OCI-LY3 (cell line): ENCODE data around the gene KCNMB1.

Source experiments
- H2AFZ ChIP-seq: fragments of 200-600, 300-600 bp; shearing (Covaris generic); 2 replicates; pipeline ENCODE4 v1.6.0; 2014; ENCODE audit warnings: antibody characterized with exemption, low read depth, low read length
- H3K27ac ChIP-seq: fragments of 200-600, 300-600 bp; sonication (generic); 2 replicates; pipeline ENCODE4 v1.5.1; 2014; ENCODE audit warnings: mild to moderate bottlenecking, low read length, moderate library complexity, mixed read lengths
- H3K27me3 ChIP-seq: fragments of 200-600, 300-600 bp; sonication (generic); 2 replicates; pipeline ENCODE4 v1.6.1; 2014; ENCODE audit warnings: low read depth, low read length, mixed read lengths
- H3K36me3 ChIP-seq: fragments of 200-600, 300-600 bp; sonication (generic); replicated peaks from 2 replicates; pipeline ENCODE3; 2014; ENCODE audit warnings: low read depth, low read length, mixed read lengths
- H3K4me1 ChIP-seq: fragments of 300-600, 200-600 bp; sonication (generic); 2 replicates; pipeline ENCODE4 v1.6.1; 2014; ENCODE audit warnings: low read length, mixed read lengths
- H3K4me2 ChIP-seq: fragments of 200-600, 300-600 bp; sonication (generic); 2 replicates; pipeline ENCODE4 v1.6.1; 2014; ENCODE audit warnings: low read length, mixed read lengths
- H3K4me3 ChIP-seq: fragments of 300-600, 200-600 bp; sonication (generic); 2 replicates; pipeline ENCODE4 v1.5.1; 2014; ENCODE audit warnings: antibody characterized with exemption, mild to moderate bottlenecking, low read length, moderate library complexity
- H3K79me2 ChIP-seq: fragments of 300-600, 200-600 bp; shearing (Covaris generic); 2 replicates; pipeline ENCODE4 v1.6.1; 2014; ENCODE audit warnings: mild to moderate bottlenecking, low read length, mixed read lengths
- H3K9ac ChIP-seq: fragments of 300-600, 200-600 bp; shearing (Covaris generic); 2 replicates; pipeline ENCODE4 v1.6.0; 2014; ENCODE audit warnings: mild to moderate bottlenecking, low read length, moderate library complexity
- H3K9me3 ChIP-seq: fragments of 200-600, 300-600 bp; shearing (Covaris generic); 2 replicates; pipeline ENCODE4 v1.6.1; 2014; ENCODE audit warnings: low read length, mixed read lengths; ENCODE audit not compliant: insufficient read depth
- H4K20me1 ChIP-seq: fragments of 200-600, 300-600 bp; sonication (generic); 2 replicates; pipeline ENCODE4 v1.6.1; 2016; ENCODE audit warnings: low read length, mixed read lengths; ENCODE audit not compliant: insufficient read depth
- EZH2phosphoT487 ChIP-seq: fragments of 200-600 bp; shearing (Covaris generic); IDR thresholded peaks from 2 replicates; pipeline ENCODE4 v1.6.1; 2018; ENCODE audit warnings: antibody characterized with exemption, mixed run types, low read depth
- TF ChIP-seq, protein P1 (sequence below): fragments of 200-600, 300-600 bp; sonication (generic); IDR thresholded peaks from 2 replicates; pipeline ENCODE4 v1.5.1; 2014; ENCODE audit warnings: antibody characterized with exemption, low read length, low read depth

KCNMB1 gene

DNA sequence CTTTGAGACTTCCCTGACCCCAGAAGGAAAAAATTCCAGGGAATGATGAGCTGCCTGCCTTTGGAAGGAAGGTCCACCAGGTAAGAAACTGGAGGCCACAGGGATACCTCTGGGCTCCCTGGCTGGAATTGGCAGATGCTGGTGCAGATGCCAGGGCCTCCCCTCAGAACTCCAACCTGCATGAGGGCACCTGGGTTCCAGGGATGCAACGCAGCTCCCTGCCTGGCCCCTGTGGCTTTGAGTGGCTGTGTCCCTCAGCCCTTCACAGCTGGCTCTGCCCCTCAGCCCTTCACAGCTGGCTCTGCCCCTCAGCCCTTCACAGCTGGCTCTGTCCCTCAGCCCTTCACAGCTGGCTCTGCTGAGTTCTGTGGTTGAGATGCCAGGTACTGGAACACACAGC, 13.9 kb downstream of the KCNMB1 start:
- no peaks in the 10 kb centered on the region for H3K9me3 ChIP-seq
- no peak for TF ChIP-seq EZH2phosphoT487
- TF ChIP-seq, protein P1, sequence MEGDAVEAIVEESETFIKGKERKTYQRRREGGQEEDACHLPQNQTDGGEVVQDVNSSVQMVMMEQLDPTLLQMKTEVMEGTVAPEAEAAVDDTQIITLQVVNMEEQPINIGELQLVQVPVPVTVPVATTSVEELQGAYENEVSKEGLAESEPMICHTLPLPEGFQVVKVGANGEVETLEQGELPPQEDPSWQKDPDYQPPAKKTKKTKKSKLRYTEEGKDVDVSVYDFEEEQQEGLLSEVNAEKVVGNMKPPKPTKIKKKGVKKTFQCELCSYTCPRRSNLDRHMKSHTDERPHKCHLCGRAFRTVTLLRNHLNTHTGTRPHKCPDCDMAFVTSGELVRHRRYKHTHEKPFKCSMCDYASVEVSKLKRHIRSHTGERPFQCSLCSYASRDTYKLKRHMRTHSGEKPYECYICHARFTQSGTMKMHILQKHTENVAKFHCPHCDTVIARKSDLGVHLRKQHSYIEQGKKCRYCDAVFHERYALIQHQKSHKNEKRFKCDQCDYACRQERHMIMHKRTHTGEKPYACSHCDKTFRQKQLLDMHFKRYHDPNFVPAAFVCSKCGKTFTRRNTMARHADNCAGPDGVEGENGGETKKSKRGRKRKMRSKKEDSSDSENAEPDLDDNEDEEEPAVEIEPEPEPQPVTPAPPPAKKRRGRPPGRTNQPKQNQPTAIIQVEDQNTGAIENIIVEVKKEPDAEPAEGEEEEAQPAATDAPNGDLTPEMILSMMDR: no peak

DNA sequence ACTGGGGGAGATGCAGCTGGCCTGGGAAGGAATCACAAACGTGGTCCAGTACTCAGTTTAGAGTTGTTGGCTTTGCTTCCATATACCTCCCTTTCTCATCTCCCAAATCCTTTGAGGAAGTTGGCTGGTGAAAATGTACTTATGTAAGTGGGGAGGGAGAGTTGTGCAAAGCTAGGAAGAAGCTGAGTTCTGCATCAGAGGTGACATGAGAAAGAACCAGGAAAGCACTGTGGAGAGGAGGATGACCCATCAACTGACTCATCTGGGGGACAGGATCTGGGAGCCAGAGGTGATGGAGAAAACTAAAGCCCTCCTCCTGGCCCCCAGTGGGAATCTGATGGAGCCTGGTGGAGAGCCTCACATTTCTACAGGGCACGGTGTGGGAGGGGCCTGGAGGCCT, 16.2 kb downstream of the KCNMB1 start:
- Histone ChIP-seq H3K79me2 (no peaks in the 10 kb centered on the region), H3K9ac (no peak overlapping the region), H3K4me2 (no peak overlapping the region), H3K9me3 (no peaks in the 10 kb centered on the region), H3K27me3 (peaks cover 7% of the 10 kb centered on the region; the same call in 1 of the 2 replicates), H2AFZ (no peak overlapping the region), H3K4me3 (no peak overlapping the region), H3K36me3 (no peaks in the 10 kb centered on the region), H3K27ac (no peak overlapping the region), H3K4me1 (peaks cover 8% of the 10 kb centered on the region), H4K20me1 (no peaks in the 10 kb centered on the region)
- no peak for TF ChIP-seq EZH2phosphoT487
- TF ChIP-seq, protein P1: no peak

More for the DNA sequence above, 13.9 kb downstream of the KCNMB1 start:
- Histone ChIP-seq H3K36me3 (no peaks in the 10 kb centered on the region), H3K27me3 (peaks cover 4% of the 10 kb centered on the region; the same call in 1 of the 2 replicates), H3K79me2 (no peaks in the 10 kb centered on the region), H3K9ac (no peak overlapping the region), H4K20me1 (no peaks in the 10 kb centered on the region), H3K4me3 (no peak overlapping the region), H3K4me2 (no peak overlapping the region), H3K27ac (no peak overlapping the region), H2AFZ (no peak overlapping the region), H3K4me1 (peaks cover 8% of the 10 kb centered on the region)

DNA sequence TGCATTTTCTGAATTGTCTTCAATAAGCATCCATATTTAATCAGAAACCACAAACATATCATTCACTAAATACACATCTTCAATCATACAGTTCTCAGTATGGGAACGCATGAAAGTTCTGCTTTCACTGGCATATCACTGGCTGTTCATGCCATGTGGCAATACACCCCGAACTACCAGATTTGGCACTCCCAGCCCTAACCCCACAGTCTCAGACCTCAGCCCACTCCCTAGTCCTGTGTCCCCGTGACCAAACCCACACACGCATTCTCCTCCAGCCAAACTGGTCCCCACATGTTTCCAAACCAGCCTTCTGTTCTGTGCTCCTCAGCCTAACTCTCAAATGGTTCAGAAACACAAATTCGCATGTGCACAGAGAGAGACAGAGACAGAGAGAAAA, 20.6 kb downstream of the KCNMB1 start:
- Histone ChIP-seq H3K4me2 (no peak overlapping the region), H3K27me3 (peaks cover 6% of the 10 kb centered on the region; the same call in 1 of the 2 replicates), H3K4me1 (no peaks in the 10 kb centered on the region; the same call in 1 of the 2 replicates), H3K9ac (no peak overlapping the region), H3K4me3 (no peak overlapping the region), H3K9me3 (no peaks in the 10 kb centered on the region), H3K36me3 (no peaks in the 10 kb centered on the region), H3K27ac (no peak overlapping the region), H3K79me2 (no peaks in the 10 kb centered on the region), H4K20me1 (no peaks in the 10 kb centered on the region), H2AFZ (no peak overlapping the region)
- TF ChIP-seq, protein P1: no peak
- no peak for TF ChIP-seq EZH2phosphoT487

DNA sequence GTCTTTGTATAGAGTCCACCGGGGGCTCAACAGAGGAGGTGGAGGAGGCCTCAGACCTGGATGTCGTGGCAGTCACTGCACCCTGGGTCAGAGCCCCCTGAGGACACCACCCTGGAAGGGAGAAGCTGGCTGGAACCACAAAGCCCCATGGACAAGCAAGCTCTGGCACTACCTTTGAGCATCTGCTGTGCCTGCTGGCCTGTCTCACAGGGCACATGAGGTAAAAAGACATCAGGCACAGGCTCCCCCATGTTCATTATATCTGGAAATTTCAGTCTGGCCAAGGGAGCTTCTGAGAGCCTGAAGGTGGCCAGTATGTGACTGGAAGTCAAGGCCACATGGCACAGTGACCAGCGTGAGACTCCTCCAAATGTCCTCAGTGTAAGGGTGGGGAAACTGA, 22.9 kb downstream of the KCNMB1 start:
- H3K4me2 ChIP-seq: no peak overlapping the region
- no peaks in the 10 kb centered on the region for H4K20me1 ChIP-seq
- no peak for TF ChIP-seq EZH2phosphoT487
- TF ChIP-seq, protein P1: no peak
- H3K4me3 ChIP-seq: no peak overlapping the region
- peaks cover 4% of the 10 kb centered on the region for H3K4me1 ChIP-seq
- no peak overlapping the region for H3K27ac ChIP-seq
- no peaks in the 10 kb centered on the region for H3K9me3 ChIP-seq
- no peak overlapping the region for H3K9ac ChIP-seq
- no peak overlapping the region for H2AFZ ChIP-seq
- H3K79me2 ChIP-seq: no peaks in the 10 kb centered on the region
- no peaks in the 10 kb centered on the region for H3K36me3 ChIP-seq
- peaks cover 6% of the 10 kb centered on the region; the same call in 1 of the 2 replicates for H3K27me3 ChIP-seq
